Activated gamma-delta T cell (primary cell): ENCODE results near the gene SLC19A1.

ENCODE experiments used
- DNase-seq: peaks from one replicate; lab custom pipeline; 2025; lab: John Stamatoyannopoulos, UW

Gene SLC19A1

DNA sequence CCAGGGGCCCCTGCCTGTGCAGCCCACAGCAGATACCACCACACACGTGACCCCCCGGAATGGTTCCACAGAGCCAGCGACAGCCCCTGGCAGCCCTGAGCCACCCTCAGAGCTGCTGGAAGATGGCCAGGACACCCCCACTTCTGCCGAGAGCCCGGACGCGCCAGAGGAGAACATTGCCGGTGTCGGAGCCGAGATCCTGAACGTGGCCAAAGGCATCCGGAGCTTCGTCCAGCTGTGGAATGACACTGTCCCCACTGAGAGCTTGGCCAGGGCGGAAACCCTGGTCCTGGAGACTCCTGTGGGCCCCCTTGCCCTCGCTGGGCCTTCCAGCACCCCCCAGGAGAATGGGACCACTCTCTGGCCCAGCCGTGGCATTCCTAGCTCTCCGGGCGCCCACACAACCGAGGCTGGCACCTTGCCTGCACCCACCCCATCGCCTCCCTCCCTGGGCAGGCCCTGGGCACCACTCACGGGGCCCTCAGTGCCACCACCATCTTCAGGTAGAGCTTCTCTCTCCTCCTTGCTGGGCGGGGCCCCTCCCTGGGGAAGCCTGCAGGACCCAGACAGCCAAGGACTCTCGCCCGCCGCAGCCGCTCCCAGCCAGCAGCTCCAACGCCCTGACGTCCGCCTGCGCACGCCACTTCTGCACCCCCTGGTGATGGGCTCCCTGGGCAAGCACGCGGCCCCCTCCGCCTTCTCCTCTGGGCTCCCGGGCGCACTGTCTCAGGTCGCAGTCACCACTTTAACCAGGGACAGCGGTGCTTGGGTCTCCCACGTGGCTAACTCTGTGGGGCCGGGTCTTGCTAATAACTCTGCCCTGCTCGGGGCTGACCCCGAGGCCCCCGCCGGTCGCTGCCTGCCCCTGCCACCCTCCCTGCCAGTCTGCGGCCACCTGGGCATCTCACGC is 86.3 kb downstream of the SLC19A1 start:
- DNase-seq, result no peak

DNA sequence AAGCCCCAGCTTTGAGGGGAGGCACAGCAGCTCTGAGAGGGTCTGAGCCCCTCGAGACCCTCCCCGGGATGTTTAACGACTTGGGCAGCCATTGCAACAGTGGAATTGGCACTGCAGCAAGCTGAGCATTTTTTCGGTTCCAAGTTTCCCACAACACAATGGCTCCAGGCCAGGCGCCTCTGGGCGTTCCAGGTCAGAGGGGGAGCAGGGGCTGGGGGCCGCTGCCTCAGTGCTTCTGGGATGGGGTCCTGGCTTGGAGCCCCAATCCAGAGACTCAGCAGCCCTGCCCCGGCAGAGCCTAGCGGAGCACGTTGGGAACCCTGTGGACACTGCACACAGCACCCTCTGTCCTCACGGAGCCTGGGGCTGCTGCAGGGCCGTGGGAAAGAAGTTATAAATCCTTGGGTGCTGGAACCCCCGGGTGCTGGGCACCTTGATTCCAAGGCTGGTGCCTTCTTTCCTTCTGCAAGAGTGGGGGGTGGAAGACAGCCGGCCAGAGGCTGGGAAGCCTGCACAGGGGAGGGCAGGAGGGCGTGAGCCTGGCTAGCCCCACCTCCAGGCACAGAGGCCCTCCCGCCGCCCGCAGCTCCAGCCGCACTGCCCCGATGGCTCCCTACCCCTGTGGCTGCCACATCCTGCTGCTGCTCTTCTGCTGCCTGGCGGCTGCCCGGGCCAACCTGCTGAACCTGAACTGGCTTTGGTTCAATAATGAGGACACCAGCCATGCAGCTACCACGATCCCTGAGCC is 87.1 kb downstream of the SLC19A1 start:
- DNase-seq, result no peak

DNA sequence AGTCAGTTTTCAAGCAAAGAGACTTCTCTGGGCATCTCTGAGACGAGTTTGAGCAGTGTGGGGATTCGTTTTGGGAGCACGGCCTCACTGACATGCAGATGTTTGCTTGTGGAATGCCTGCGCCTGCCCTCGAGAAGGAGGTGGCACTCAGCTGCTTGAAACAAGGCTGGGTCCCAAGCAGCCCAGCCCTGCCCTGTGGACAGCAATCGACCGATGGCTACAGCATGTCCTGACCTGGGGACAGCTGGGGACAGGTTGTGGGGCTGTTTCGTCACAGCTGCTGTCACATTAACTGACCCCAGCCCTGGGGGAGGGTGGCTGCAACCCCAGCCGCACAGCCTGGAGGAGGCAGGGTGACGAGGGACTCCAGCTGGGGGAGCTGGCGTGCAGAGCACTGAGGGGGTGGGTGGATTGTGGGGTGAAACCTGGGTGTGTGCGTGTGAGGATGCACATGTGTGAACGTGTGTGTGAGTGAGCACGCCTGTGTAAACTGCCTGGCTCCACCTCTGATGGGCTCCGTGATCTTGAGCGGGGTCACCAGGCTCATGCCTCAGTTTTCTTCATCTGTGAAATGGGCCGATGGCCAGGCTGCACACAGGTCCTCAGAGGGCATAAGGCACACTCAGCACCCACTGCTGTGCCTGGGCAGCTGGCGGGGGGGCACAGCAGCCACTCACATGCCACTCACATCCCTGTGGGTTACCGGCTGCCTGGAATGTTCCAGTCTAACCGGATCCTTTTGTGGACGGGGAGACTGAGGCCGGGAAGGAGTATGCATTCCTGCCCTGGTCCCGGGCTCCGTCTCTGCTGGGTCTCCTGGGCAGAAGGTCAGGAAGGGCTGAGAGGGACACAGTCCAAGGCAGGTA is 87.9 kb downstream of the SLC19A1 start:
- no peak for DNase-seq

GRCh38 chr21:45453308-45453950 is 88.8 kb downstream of the SLC19A1 start:
- no peak for DNase-seq

DNA sequence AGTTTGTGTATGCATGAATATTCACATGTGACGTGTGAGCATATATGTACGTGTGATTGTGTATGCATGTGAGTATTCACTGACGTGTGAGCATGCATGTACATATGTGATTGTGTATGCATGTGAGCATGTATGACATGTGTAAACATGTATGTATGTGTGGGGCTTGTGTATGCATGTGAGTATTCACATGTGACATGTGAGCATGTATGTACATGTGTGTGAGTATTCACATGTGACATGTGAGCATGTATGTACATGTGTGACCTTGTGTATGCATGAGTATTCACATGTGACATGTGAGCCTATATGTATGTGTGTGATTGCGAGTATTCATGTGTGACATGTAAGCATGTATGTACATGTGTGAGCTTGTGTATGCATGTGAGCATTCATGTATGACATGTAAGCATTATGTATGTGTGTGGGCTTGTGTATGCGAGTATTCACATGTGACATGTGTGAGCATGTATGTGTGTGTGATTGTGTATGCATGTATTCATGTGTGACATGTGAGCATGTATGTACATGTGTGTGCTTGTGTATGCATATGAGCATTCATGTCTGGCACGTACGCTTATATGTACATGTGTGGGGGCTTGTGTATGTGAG is 89.4 kb downstream of the SLC19A1 start:
- no peak for DNase-seq

GRCh38 chr21:45451771-45452182 is 90.5 kb downstream of the SLC19A1 start:
- no peak for DNase-seq

DNA sequence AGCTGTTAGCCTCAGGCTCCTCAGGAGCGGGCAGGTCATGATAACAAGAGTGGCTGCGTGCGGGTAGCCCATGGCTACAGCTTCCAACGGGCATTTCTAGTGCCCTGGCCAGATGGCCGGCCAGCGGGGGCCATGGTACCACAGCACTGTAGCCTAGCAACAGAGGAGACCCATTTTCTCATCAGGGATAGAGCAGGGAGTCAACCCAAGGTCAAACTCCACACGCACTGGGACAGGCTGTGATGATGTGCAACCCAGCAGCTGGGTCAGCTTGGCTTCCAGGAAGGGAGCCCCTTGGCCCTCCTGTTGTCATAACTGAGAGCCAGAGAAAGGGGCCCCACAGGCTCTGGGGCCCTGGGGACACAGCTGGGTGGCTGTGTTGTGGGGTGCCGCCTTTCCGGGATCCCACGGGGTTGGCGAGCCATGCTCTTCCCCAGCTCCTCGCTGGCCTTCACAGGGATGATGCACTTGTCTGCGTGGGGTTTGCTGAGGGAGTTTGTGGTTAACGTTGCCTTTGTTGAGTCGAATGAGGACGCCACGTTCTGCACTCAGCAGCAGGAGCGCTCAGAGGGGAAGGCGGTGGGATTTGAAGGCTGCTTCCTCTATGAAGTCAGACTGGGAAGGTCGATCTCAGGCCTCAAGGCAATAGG is 91.0 kb downstream of the SLC19A1 start:
- no peak for DNase-seq

DNA sequence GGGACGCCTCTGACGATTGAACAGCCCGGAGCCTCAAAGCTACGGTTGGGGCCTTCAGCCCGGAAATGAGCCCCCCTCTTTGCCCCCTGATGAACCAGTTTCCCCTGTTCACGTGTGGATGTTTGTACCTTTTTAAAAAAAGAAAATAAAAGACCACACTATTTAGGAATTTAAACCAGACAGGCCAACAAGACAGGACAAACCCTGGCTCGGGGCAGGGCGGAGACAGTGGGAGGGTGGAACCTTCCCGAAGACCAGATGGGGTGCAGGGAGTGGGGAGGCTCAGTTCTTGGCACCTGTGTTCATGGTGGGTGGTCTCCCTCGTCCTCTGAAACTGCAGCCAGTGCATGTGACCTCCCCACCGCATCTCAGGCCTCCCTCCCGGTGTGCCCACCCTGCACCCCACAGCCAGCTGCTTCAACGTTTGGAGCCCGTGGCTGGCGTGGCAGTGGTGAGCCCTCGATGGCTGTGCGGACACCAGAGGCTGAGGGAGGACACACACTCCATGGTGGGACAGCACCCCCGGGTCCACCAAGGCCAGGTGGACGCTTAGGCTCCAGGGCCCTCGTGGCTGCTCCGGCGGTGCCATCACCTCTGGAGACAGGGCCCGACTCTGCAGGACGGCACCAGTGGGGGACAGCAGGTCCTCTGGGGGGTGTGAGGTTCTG is 91.7 kb downstream of the SLC19A1 start:
- no peak for DNase-seq

DNA sequence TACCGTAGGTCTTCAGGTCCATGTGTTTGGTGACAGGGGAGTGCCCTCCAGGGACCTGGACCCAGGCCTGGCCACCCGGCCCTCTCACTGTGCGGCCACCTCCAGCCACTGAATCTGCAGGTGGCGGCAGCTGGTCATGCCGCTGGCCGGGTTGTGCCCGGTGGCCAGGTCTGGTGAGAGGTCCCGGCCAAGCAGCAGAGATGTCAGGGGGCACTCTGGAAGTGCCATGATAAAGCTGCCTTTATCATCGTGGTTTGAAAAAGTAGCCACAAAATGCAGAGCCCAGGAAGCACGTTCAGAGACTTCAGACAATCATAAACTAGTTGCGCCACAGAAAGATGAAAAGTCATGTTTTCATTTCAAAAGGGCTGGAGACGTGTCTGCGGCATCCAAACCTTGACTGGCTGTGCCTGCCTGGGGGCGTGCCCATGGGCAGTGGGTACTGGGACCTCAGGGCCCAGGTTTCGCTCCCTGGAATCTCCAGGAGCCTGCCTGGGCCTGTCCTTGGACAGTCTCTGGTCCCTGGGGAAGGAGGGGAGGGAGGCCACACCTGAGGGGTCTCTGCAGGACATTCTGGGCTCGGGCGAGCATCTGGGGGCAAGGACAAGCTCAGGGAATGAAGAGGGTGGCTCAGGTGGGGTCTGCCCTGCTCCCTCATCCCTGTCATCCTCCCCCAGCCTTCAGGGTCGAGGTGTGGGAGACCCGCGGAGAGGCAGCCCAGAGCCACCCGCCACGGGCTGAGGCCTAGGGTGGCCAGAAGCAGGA is 92.4 kb downstream of the SLC19A1 start:
- no peak for DNase-seq

DNA sequence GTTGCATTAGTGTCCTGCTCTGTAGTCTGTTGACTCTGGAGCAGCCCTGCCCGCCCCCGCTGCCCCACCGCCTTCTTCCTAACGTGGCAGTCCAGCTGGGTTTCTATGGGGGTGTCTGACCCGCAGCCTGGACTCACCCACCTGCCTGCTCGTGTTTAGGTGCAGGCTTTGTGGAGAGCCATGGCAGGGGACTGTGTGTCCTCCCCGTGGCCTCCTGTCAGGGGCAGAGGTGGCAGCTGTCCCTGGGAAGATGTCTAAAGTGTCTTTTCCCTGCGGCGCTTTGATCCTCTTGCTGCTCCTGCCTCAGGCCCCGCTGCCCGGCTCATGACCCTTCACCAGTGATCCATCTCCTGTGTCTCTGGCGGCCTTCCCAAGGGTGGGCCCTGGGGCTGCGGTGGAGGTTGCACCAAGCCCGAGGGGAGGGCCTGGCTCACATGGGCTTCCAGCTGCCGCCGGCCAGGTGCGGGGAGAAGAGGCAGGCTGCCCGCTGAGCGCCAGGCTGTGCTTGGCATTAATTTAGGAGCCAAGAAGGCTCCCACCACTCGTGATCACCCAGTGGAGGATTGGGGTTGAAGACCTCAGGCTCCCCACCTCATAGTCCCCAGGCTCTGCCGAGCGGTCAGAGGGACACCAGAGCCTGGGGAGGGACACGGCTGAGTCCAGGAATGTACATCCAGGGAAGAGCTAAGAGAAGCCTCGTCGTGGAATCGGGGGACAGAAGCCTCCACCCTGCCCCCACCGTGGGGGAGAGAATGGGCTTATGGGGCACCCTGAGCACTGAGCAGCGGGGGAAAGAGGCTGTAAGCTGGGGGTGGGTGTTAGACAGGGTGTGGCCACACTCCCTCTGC is 93.2 kb downstream of the SLC19A1 start:
- no peak for DNase-seq

DNA sequence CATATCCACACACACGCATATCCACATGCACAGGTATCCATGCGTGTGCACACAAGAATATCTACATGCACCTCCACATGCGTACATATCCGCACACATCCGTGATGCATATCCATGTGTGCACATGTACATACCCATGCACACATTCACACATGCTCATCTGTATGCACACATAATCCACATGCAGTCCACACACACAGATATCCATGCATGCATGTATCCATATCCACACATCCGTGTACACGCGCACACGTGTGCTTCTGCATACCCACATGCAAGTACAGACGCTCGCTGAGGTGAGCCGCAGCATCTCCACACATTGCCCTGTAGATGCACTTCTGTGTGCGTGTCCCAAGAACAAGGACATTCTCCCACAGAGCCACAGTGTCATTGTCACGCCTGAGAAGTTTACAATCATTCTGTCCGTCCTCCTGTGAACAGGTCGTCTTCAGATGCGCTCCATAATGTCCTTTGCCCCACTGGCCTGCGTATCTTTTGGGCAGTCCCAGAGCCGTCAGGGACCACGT is 93.9 kb downstream of the SLC19A1 start:
- DNase-seq, result no peak
